Measurements from ENCODE around the gene ADAMTS18.

DNA sequence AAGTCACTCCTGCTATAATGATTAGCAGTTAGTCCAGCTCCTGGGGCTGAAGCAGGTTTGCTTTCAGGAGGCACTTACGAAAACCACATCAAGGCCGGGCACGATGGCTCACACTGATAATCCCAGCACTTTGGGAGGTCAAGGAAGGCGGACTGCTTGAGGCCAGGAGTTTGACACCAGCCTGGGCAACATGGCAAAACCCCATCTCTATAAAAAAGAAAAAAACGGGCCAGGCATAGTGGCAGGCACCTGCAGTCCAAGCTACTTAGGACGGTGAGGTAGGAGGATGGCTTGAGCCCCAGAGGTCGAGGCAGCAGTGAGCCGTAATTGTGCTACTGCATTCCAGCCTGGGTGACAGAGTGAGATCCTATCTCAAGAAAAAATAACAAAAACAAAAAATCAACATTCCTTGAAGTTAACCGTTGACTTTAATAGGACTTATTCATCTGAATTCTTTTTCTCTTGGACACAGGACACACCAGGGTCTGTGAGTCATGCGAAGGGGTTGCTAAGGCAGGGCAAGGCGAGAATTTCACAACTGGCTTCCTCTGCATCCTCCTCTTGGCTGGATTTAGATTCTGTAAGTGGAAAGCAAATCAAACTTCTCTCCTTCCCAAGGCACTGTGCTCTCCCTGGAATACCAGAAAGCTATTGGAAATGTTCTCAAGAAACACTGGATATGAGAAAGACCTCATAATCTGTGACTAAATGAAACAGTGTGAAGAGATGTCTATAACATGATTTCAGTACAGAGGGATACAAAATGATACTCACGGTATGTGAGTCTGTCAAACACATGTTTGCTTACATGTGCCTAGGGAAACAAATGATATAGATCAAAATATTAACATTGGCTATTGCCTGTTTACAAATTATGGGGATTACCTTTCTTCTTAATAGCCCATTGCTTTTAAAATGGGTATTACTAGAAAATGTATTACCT lies 136.1 kb downstream of the ADAMTS18 start:
- TF ChIP-seq TAF1 (IDR thresholded peaks at IDR 0.05; ENCODE audit: borderline replicate concordance, low read depth, low read length) (no peak), RCOR1 (IDR thresholded peaks at IDR 0.05; ENCODE audit: low read length) (no peak), POLR2AphosphoS5 (IDR thresholded peaks at IDR 0.05; ENCODE audit: low read depth, low read length) (peak; percentile 35; the same call in 1 of the 2 replicates)
